ENCODE results near the gene EIF3F.

EIF3F gene

GRCh38 chr11:8022876-8023275 lies 35.7 kb downstream of the EIF3F start:
- no peaks in the 10 kb centered on the region for H3K9me3 ChIP-seq (ENCODE audit: control insufficient read depth, insufficient read depth, low read length)
- H3K36me3 ChIP-seq (ENCODE audit: control insufficient read depth, insufficient read depth, low read length) = no peaks in the 10 kb centered on the region
- H3K27me3 ChIP-seq (ENCODE audit: control insufficient read depth, insufficient read depth, low read length) = peaks cover 36% of the 10 kb centered on the region
- H3K4me3 ChIP-seq (ENCODE audit: low read depth, low read length) = no peak overlapping the region
- peaks cover 12% of the 10 kb centered on the region for H3K4me1 ChIP-seq (ENCODE audit: control insufficient read depth, insufficient read depth, low read length)
- H3K27ac ChIP-seq (ENCODE audit: low read depth, low read length) = no peak overlapping the region
- no peak overlapping the region for H3K9ac ChIP-seq (ENCODE audit: low read depth, low read length)

GRCh38 chr11:8023831-8024555 lies 36.9 kb downstream of the EIF3F start:
- no peaks in the 10 kb centered on the region for H3K36me3 ChIP-seq (ENCODE audit: control insufficient read depth, insufficient read depth, low read length)
- no peak overlapping the region for H3K27ac ChIP-seq (ENCODE audit: low read depth, low read length)
- no peak overlapping the region for H3K9ac ChIP-seq (ENCODE audit: low read depth, low read length)
- peaks cover 6% of the 10 kb centered on the region for H3K4me1 ChIP-seq (ENCODE audit: control insufficient read depth, insufficient read depth, low read length)
- no peak overlapping the region for H3K4me3 ChIP-seq (ENCODE audit: low read depth, low read length)
- H3K27me3 ChIP-seq (ENCODE audit: control insufficient read depth, insufficient read depth, low read length) = peaks cover 25% of the 10 kb centered on the region
- H3K9me3 ChIP-seq (ENCODE audit: control insufficient read depth, insufficient read depth, low read length) = no peaks in the 10 kb centered on the region

- Histone ChIP-seq H3K27me3 (ENCODE audit: control insufficient read depth, insufficient read depth, low read length) (peaks cover 14% of the 10 kb centered on the region), H3K9me3 (ENCODE audit: control insufficient read depth, insufficient read depth, low read length) (no peaks in the 10 kb centered on the region), H3K4me3 (ENCODE audit: low read depth, low read length) (no peak overlapping the region), H3K36me3 (ENCODE audit: control insufficient read depth, insufficient read depth, low read length) (no peaks in the 10 kb centered on the region), H3K4me1 (ENCODE audit: control insufficient read depth, insufficient read depth, low read length) (peaks cover 2% of the 10 kb centered on the region), H3K27ac (ENCODE audit: low read depth, low read length) (no peak overlapping the region), H3K9ac (ENCODE audit: low read depth, low read length) (no peak overlapping the region)
Measured at GRCh38 chr11:8025123-8025522, 38.0 kb downstream of the EIF3F start.

GRCh38 chr11:8025816-8026215 lies 38.7 kb downstream of the EIF3F start:
- peaks cover 7% of the 10 kb centered on the region for H3K27me3 ChIP-seq (ENCODE audit: control insufficient read depth, insufficient read depth, low read length)
- H3K4me1 ChIP-seq (ENCODE audit: control insufficient read depth, insufficient read depth, low read length) = no peaks in the 10 kb centered on the region
- no peak overlapping the region for H3K9ac ChIP-seq (ENCODE audit: low read depth, low read length)
- H3K4me3 ChIP-seq (ENCODE audit: low read depth, low read length) = no peak overlapping the region
- no peaks in the 10 kb centered on the region for H3K36me3 ChIP-seq (ENCODE audit: control insufficient read depth, insufficient read depth, low read length)
- H3K9me3 ChIP-seq (ENCODE audit: control insufficient read depth, insufficient read depth, low read length) = no peaks in the 10 kb centered on the region
- no peak overlapping the region for H3K27ac ChIP-seq (ENCODE audit: low read depth, low read length)

GRCh38 chr11:8026982-8027381 lies 39.8 kb downstream of the EIF3F start:
- Histone ChIP-seq H3K27me3 (ENCODE audit: control insufficient read depth, insufficient read depth, low read length) (0 out of 2 replicates have a peak, but pooled peaks cover under 1% of the 10 kb centered on the region), H3K36me3 (ENCODE audit: control insufficient read depth, insufficient read depth, low read length) (no peaks in the 10 kb centered on the region), H3K27ac (ENCODE audit: low read depth, low read length) (no peak overlapping the region), H3K4me1 (ENCODE audit: control insufficient read depth, insufficient read depth, low read length) (no peaks in the 10 kb centered on the region), H3K9ac (ENCODE audit: low read depth, low read length) (no peak overlapping the region), H3K9me3 (ENCODE audit: control insufficient read depth, insufficient read depth, low read length) (no peaks in the 10 kb centered on the region), H3K4me3 (ENCODE audit: low read depth, low read length) (no peak overlapping the region)

- no peaks in the 10 kb centered on the region for H3K36me3 ChIP-seq (ENCODE audit: control insufficient read depth, insufficient read depth, low read length)
- no peak overlapping the region for H3K4me3 ChIP-seq (ENCODE audit: low read depth, low read length)
- no peak overlapping the region for H3K9ac ChIP-seq (ENCODE audit: low read depth, low read length)
- H3K4me1 ChIP-seq (ENCODE audit: control insufficient read depth, insufficient read depth, low read length) = peaks cover 10% of the 10 kb centered on the region
- peaks cover 11% of the 10 kb centered on the region for H3K27me3 ChIP-seq (ENCODE audit: control insufficient read depth, insufficient read depth, low read length)
- H3K9me3 ChIP-seq (ENCODE audit: control insufficient read depth, insufficient read depth, low read length) = no peaks in the 10 kb centered on the region
- H3K27ac ChIP-seq (ENCODE audit: low read depth, low read length) = no peak overlapping the region
Measured at GRCh38 chr11:8028766-8029165, 41.6 kb downstream of the EIF3F start.

GRCh38 chr11:8030526-8031247 lies 43.5 kb downstream of the EIF3F start:
- Histone ChIP-seq H3K27ac (ENCODE audit: low read depth, low read length) (no peak overlapping the region), H3K9me3 (ENCODE audit: control insufficient read depth, insufficient read depth, low read length) (no peaks in the 10 kb centered on the region), H3K4me3 (ENCODE audit: low read depth, low read length) (no peak overlapping the region), H3K9ac (ENCODE audit: low read depth, low read length) (no peak overlapping the region), H3K4me1 (ENCODE audit: control insufficient read depth, insufficient read depth, low read length) (peaks cover 10% of the 10 kb centered on the region), H3K27me3 (ENCODE audit: control insufficient read depth, insufficient read depth, low read length) (peaks cover 11% of the 10 kb centered on the region), H3K36me3 (ENCODE audit: control insufficient read depth, insufficient read depth, low read length) (no peaks in the 10 kb centered on the region)

GRCh38 chr11:8031248-8032115 lies 44.3 kb downstream of the EIF3F start:
- Histone ChIP-seq H3K4me1 (ENCODE audit: control insufficient read depth, insufficient read depth, low read length) (peaks cover 10% of the 10 kb centered on the region), H3K36me3 (ENCODE audit: control insufficient read depth, insufficient read depth, low read length) (no peaks in the 10 kb centered on the region), H3K9me3 (ENCODE audit: control insufficient read depth, insufficient read depth, low read length) (no peaks in the 10 kb centered on the region), H3K9ac (ENCODE audit: low read depth, low read length) (no peak overlapping the region), H3K27ac (ENCODE audit: low read depth, low read length) (no peak overlapping the region), H3K27me3 (ENCODE audit: control insufficient read depth, insufficient read depth, low read length) (peaks cover 11% of the 10 kb centered on the region), H3K4me3 (ENCODE audit: low read depth, low read length) (no peak overlapping the region)

GRCh38 chr11:8032122-8032521 lies 45.0 kb downstream of the EIF3F start:
- no peaks in the 10 kb centered on the region for H3K9me3 ChIP-seq (ENCODE audit: control insufficient read depth, insufficient read depth, low read length)
- H3K4me3 ChIP-seq (ENCODE audit: low read depth, low read length) = no peak overlapping the region
- peaks cover 10% of the 10 kb centered on the region for H3K4me1 ChIP-seq (ENCODE audit: control insufficient read depth, insufficient read depth, low read length)
- peaks cover 11% of the 10 kb centered on the region for H3K27me3 ChIP-seq (ENCODE audit: control insufficient read depth, insufficient read depth, low read length)
- H3K9ac ChIP-seq (ENCODE audit: low read depth, low read length) = no peak overlapping the region
- H3K27ac ChIP-seq (ENCODE audit: low read depth, low read length) = no peak overlapping the region
- H3K36me3 ChIP-seq (ENCODE audit: control insufficient read depth, insufficient read depth, low read length) = no peaks in the 10 kb centered on the region

GRCh38 chr11:8032576-8033304 lies 45.6 kb downstream of the EIF3F start:
- H3K27ac ChIP-seq (ENCODE audit: low read depth, low read length) = no peak overlapping the region
- no peak overlapping the region for H3K9ac ChIP-seq (ENCODE audit: low read depth, low read length)
- no peaks in the 10 kb centered on the region for H3K9me3 ChIP-seq (ENCODE audit: control insufficient read depth, insufficient read depth, low read length)
- no peaks in the 10 kb centered on the region for H3K36me3 ChIP-seq (ENCODE audit: control insufficient read depth, insufficient read depth, low read length)
- H3K27me3 ChIP-seq (ENCODE audit: control insufficient read depth, insufficient read depth, low read length) = peaks cover 11% of the 10 kb centered on the region
- H3K4me3 ChIP-seq (ENCODE audit: low read depth, low read length) = no peak overlapping the region
- peaks cover 10% of the 10 kb centered on the region for H3K4me1 ChIP-seq (ENCODE audit: control insufficient read depth, insufficient read depth, low read length)

Data from HUES48 (cell line).